ENCODE measurements around the gene SCN1B.
"Not testable (repeated sequence)": the region's sequence is repeated elsewhere in the genome, so short reads cannot be mapped to it uniquely, and the experiment has no call there.

DNA sequence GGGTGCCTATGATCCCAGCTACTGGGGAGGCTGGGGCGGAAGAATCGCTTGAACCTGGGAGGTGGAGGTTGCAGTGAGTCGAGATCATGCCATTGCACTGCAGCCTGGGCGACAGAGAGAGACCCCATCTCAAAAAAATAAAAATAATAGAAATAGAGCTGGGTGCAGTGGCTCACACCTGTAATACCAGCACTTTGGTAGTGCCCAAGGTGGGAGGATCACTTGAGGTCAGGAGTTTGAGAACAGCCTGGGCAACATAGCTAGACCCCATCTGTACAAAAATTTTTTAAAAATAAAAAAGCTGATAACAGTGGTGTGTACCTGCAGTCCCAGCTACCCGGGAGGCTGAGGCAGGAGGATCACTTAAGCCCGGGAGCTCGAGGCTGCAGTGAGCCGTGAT, 22.8 kb upstream of the SCN1B start:
- TF ChIP-seq POLR2A, EP300 (IDR thresholded peaks at IDR 0.05): not testable (repeated sequence)
- TF ChIP-seq, protein P1, sequence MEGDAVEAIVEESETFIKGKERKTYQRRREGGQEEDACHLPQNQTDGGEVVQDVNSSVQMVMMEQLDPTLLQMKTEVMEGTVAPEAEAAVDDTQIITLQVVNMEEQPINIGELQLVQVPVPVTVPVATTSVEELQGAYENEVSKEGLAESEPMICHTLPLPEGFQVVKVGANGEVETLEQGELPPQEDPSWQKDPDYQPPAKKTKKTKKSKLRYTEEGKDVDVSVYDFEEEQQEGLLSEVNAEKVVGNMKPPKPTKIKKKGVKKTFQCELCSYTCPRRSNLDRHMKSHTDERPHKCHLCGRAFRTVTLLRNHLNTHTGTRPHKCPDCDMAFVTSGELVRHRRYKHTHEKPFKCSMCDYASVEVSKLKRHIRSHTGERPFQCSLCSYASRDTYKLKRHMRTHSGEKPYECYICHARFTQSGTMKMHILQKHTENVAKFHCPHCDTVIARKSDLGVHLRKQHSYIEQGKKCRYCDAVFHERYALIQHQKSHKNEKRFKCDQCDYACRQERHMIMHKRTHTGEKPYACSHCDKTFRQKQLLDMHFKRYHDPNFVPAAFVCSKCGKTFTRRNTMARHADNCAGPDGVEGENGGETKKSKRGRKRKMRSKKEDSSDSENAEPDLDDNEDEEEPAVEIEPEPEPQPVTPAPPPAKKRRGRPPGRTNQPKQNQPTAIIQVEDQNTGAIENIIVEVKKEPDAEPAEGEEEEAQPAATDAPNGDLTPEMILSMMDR (IDR thresholded peaks at IDR 0.05): not testable (repeated sequence)
